GM18858 (cell line): ENCODE measurements around the gene MKKS.

Experiments
- ATAC-seq: cut with Tn5 transposase; IDR thresholded peaks from one replicate; pipeline ENCODE4 v1.9.1; 2021; ENCODE audit not compliant: unreplicated experiment

MKKS gene

GRCh38 chr20:10433623-10434466, at the start of gene MKKS:
TSS of gene MKKS (minus strand) at chr20:10434222. CDS start at chr20:10413514, 20,708 bp downstream.
- ATAC-seq = peak; percentile 34

- ATAC-seq = no peak
These were observed 49.7 kb upstream of the MKKS start for GRCh38 chr20:10483691-10484090.

GRCh38 chr20:10481676-10482075, 47.7 kb upstream of the MKKS start:
- no peak for ATAC-seq

- no peak for ATAC-seq
These were observed 44.9 kb upstream of the MKKS start for GRCh38 chr20:10478930-10479329.

- peak; percentile 82 for ATAC-seq
These were observed 44.2 kb upstream of the MKKS start for GRCh38 chr20:10478205-10478604.

- ATAC-seq = peak; percentile 64
These were observed 42.3 kb upstream of the MKKS start for GRCh38 chr20:10476319-10476724.

- ATAC-seq = no peak
These were observed 41.2 kb upstream of the MKKS start for GRCh38 chr20:10475225-10475624.

- ATAC-seq = no peak
These were observed 40.7 kb upstream of the MKKS start for GRCh38 chr20:10474606-10475184.

GRCh38 chr20:10472871-10473270, 38.8 kb upstream of the MKKS start:
- ATAC-seq = no peak

- ATAC-seq = no peak
These were observed 36.3 kb upstream of the MKKS start for GRCh38 chr20:10470276-10470675.

- ATAC-seq = peak; percentile 55
These were observed 35.6 kb upstream of the MKKS start for GRCh38 chr20:10469599-10469998.

- no peak for ATAC-seq
These were observed 35.0 kb upstream of the MKKS start for GRCh38 chr20:10469056-10469455.

- no peak for ATAC-seq
These were observed 34.4 kb upstream of the MKKS start for GRCh38 chr20:10468340-10468845.

GRCh38 chr20:10467681-10468339, 33.8 kb upstream of the MKKS start:
- no peak for ATAC-seq

GRCh38 chr20:10466855-10467254, 32.8 kb upstream of the MKKS start:
- no peak for ATAC-seq

- ATAC-seq = no peak
These were observed 32.3 kb upstream of the MKKS start for GRCh38 chr20:10466325-10466724.

GRCh38 chr20:10465135-10465534, 31.1 kb upstream of the MKKS start:
- no peak for ATAC-seq

GRCh38 chr20:10463622-10464021, 29.6 kb upstream of the MKKS start:
- ATAC-seq = no peak

- ATAC-seq = no peak
These were observed 28.5 kb upstream of the MKKS start for GRCh38 chr20:10462516-10462915.

- ATAC-seq = no peak
These were observed 27.5 kb upstream of the MKKS start for GRCh38 chr20:10461495-10461894.

- peak; percentile 48 for ATAC-seq
These were observed 20.2 kb upstream of the MKKS start for GRCh38 chr20:10454151-10454750.
